ENCODE data around the gene RYR1.

GRCh38 chr19:38618590-38619360 is 185.3 kb downstream of the RYR1 start, which contains the start of gene EIF3K:
- TF ChIP-seq POLR2A (IDR thresholded peaks at IDR 0.05; ENCODE audit: low read depth, low read length) (peak; percentile 97), POLR2AphosphoS5 (IDR thresholded peaks at IDR 0.05; ENCODE audit: low read depth, low read length) (peak; percentile 97), TAF1 (IDR thresholded peaks at IDR 0.05; ENCODE audit: borderline replicate concordance, low read depth, low read length) (peak; percentile 43; the same call in 1 of the 2 replicates)

All from GM12892 (cell line).